ENCODE measurements around the gene WDR1. TPM values are rescaled to one million over a fixed set of nuclear protein-coding genes. Genes with fewer than 3 reads are reported as not detected.

The WDR1 gene
- total and polyA plus RNA-seq, 2 of the 13 experiments (the other 11 are each of a cell fraction or from before 2014, with no cell fraction given) = 106 to 198 TPM

GRCh38 chr4:10031668-10032590, 84.7 kb downstream of the WDR1 start:
- no peaks in the 10 kb centered on the region for H3K9me3 ChIP-seq (ENCODE audit: low read length)
- ATAC-seq = peak; percentile 47
- H2AFZ ChIP-seq (ENCODE audit: low read length) = peak overlapping the region; percentile 6
- 35% methylated on average over 10 of the region's 10 CpGs for WGBS (ENCODE audit: low lambda C conversion rate)
- no peaks in the 10 kb centered on the region for H3K79me2 ChIP-seq (ENCODE audit: insufficient read depth, low read length)
- H3K4me1 ChIP-seq (ENCODE audit: insufficient read depth, low read length) = peaks cover 77% of the 10 kb centered on the region
- H3K27ac ChIP-seq (ENCODE audit: extremely low read length, insufficient read depth, low read length) = peak overlapping the region; percentile 15
- H3K27me3 ChIP-seq (ENCODE audit: control insufficient read depth in 1 of 2, insufficient read depth in 2 of 2, low read length in 2 of 2) = no peaks in the 10 kb centered on the region
- intact Hi-C loops (cut with micrococcal nuclease; ENCODE audit: unreplicated experiment) (no loop called here), in situ Hi-C loops (cut with HindIII; ENCODE audit: extremely low pct_ligation_motif_present, low pct_unique_long_range_greater_than_20kb) (no loop called here)
- FAIRE-seq = peak; percentile 58
- H3K4me3 ChIP-seq (replicated peaks in 1 of 3; ENCODE audit: insufficient read depth in 1 of 3, low read depth in 2 of 3, low read length in 3 of 3) = peak overlapping the region in 1 of 3 experiments; percentile 34; a peak in 1 of 6 replicates
- H3K9ac ChIP-seq (ENCODE audit: insufficient read depth, low read depth, low read length) = peak overlapping the region; percentile 32
- no peaks in the 10 kb centered on the region for H3K36me3 ChIP-seq (replicated peaks in 1 of 2; ENCODE audit: control insufficient read depth in 1 of 2, insufficient read depth in 2 of 2, low read length in 2 of 2)
- ChIA-PET POLR2A (interaction anchor here (0.7 to 2.4 kb wide), 4 partner anchors 10 to 86 kb away, joined by 3 to 11 read pairs (median 4); partner anchors contain the start of gene SLC2A9), CTCF (ENCODE audit: low intra/inter-chr PET ratio, low total read pairs) (no interaction called here)
- H4K20me1 ChIP-seq (ENCODE audit: insufficient read depth, low read length) = no peaks in the 10 kb centered on the region
- no TSS peak for BruUV-seq (replicated peaks)
- no peak for DNase-seq (ENCODE audit: low spot score)
- H3K4me2 ChIP-seq (ENCODE audit: low read depth, low read length) = peak overlapping the region; percentile 65
- TF ChIP-seq PAX8 (CRISPR knock-in tag; IDR thresholded peaks at IDR 0.05; ENCODE audit: borderline replicate concordance) = no peak
- TF ChIP-seq PCBP1 (IDR thresholded peaks at IDR 0.05; ENCODE audit: borderline replicate concordance, low read depth, low read length) = no peak
- TF ChIP-seq TEAD3 (CRISPR knock-in tag; optimal IDR thresholded peaks at IDR 0.05; ENCODE audit: borderline replicate concordance) = peak; percentile 30
- no peak for TF ChIP-seq NFYC (CRISPR knock-in tag; IDR thresholded peaks at IDR 0.05)
- TF ChIP-seq AFF4 (CRISPR knock-in tag; IDR thresholded peaks at IDR 0.05) = no peak
- no peak for TF ChIP-seq ZNF34 (CRISPR knock-in tag; IDR thresholded peaks at IDR 0.05; ENCODE audit: borderline replicate concordance)
- TF ChIP-seq ZFP36L2 (CRISPR knock-in tag; IDR thresholded peaks at IDR 0.05) = no peak
- no peak for TF ChIP-seq SKI (IDR thresholded peaks at IDR 0.05; ENCODE audit: partially characterized antibody)
- no peak for TF ChIP-seq FOXA1 (IDR thresholded peaks at IDR 0.05)
- 0 out of 2 replicates have a peak, but pooled peaks have one; percentile 4 for TF ChIP-seq FOXA1 (CRISPR knock-in tag; IDR thresholded peaks at IDR 0.05)
- TF ChIP-seq ZNF746 (CRISPR knock-in tag; IDR thresholded peaks at IDR 0.05) = no peak
- no peak for TF ChIP-seq ZMAT5 (CRISPR knock-in tag; IDR thresholded peaks at IDR 0.05; ENCODE audit: borderline replicate concordance, low read depth)
- TF ChIP-seq SOX6 (IDR thresholded peaks at IDR 0.05) = no peak
- TF ChIP-seq SOX6 (CRISPR knock-in tag; IDR thresholded peaks at IDR 0.05) = 0 out of 2 replicates have a peak, but pooled peaks have one; percentile 27
- TF ChIP-seq ZNF724P (CRISPR knock-in tag; IDR thresholded peaks at IDR 0.05; ENCODE audit: borderline replicate concordance) = no peak
